ENCODE measurements around the gene PARD6B.

- TF ChIP-seq CTCF (IDR thresholded peaks at IDR 0.05) (no peak), EZH2 (IDR thresholded peaks at IDR 0.05; ENCODE audit: borderline replicate concordance, insufficient read depth, low read depth, low read length, poor library complexity, severe bottlenecking) (no peak)
Measured at GRCh38 chr20:50792708-50793574, 61.6 kb downstream of the PARD6B start.
